ENCODE data around the gene CACNA1S.

- TF ChIP-seq CTCF (IDR thresholded peaks at IDR 0.05) = no peak
- no peak for TF ChIP-seq POLR2A (IDR thresholded peaks at IDR 0.05)
- no peak for TF ChIP-seq EP300 (IDR thresholded peaks at IDR 0.05)
- TF ChIP-seq POLR2AphosphoS5 (IDR thresholded peaks at IDR 0.05) = no peak
Observed at GRCh38 chr1:201000391-201000790, 111.8 kb downstream of the CACNA1S start.

Data from gastroesophageal sphincter (tissue), 3 donors.